Measurements from ENCODE around the gene KRTAP13-3.

KRTAP13-3 gene, protein sequence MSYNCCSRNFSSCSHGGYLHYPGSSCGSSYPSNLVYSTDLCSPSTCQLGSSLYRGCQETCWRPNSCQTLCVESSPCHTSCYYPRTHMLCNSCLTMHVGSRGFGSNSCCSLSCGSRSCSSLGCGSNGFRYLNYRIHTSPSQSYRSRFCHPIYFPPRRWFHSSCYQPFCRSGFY

DNA sequence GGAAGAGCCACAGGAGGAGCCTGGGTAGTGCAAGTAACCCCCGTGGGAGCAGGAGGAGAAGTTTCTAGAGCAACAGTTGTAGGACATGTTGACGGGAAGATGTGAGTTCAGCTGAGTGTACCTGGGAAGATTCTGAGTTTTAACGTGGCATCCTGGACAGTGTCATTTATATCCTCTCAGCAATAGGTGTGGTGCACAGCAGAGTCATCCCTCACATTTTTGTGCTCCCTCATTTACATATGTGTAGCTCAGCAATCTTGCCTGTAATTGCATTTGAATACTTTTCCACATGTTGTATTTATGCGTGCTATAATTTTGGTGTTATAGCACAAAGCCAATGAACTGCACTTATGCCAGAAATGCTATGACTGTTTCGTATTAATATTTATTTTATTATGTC is at the start of gene KRTAP13-3:
Gene KRTAP13-3 (minus strand): TSS at position 101 of the 400 bp plus-strand sequence. CDS start 14 bp downstream, at position 87.
- ChIA-PET CTCF (no interaction called here), POLR2A (no interaction called here)
- TF ChIP-seq ARNT (IDR thresholded peaks at IDR 0.05) (no peak), BHLHE40 (IDR thresholded peaks at IDR 0.05; ENCODE audit: borderline replicate concordance) (no peak), CTBP1 (IDR thresholded peaks at IDR 0.05; ENCODE audit: borderline replicate concordance) (no peak), FOXK2 (IDR thresholded peaks at IDR 0.05) (no peak)
- DNase-seq (ENCODE audit: extremely low spot score), result no peak

DNA sequence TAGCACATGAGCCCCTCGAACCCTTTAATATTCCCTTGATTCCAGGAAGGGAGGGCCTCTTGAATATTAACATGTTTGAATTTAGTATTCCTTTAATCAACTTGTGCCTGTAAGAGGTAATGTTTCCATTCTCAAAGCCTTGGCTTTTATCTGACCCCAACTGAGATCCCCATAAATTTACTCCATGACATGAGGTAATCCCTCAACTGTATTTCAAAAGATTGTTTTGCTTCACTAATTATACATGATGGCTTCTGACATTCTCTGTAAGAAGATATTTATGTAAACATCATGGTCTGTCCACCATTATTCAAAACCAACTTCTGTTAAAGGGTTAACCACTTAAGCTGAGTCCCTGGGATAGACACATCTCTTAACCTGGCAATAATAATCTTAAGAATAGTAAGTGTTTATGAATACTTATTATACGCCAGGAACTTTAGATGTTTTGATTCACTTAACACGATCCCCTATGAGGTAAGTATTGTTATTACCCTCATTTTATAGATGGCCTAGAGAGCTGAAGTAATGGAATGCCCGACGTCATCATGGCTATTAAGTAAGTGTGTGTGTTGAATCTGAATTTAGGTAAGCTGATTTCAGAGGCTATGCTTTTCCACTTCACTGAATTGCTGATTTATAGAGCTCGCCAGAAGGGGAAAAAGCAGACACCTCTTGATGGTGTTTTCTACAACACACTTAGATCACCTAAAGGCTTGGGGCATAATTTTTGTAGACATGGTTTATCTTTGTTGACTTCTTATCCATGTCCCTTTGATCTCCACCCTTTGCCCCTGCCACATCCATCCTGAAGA is 43.4 kb upstream of the KRTAP13-3 start:
- POLR2A ChIA-PET, result interaction anchor here (0.9 kb wide), 2 partner anchors 11 to 12 kb away, joined by 3 to 5 read pairs; partner anchors contain the start of gene KRTAP19-1
- no peak for TF ChIP-seq L3MBTL2 (conservative IDR thresholded peaks at IDR 0.05)
- no peak for TF ChIP-seq SP1 (IDR thresholded peaks at IDR 0.05)
- no peak for TF ChIP-seq ARNT (IDR thresholded peaks at IDR 0.05)
- peak; percentile 46 for TF ChIP-seq CTBP1 (IDR thresholded peaks at IDR 0.05; ENCODE audit: borderline replicate concordance)
- TF ChIP-seq NFRKB (IDR thresholded peaks at IDR 0.05), result no peak
- TF ChIP-seq FOXA1 (IDR thresholded peaks at IDR 0.05), result 0 out of 2 replicates have a peak, but pooled peaks have one; percentile 26
- TF ChIP-seq SUZ12 (IDR thresholded peaks at IDR 0.05), result no peak
- 0 out of 2 replicates have a peak, but pooled peaks have one; percentile 17 for TF ChIP-seq FOXK2 (IDR thresholded peaks at IDR 0.05)
- TF ChIP-seq, protein P1, sequence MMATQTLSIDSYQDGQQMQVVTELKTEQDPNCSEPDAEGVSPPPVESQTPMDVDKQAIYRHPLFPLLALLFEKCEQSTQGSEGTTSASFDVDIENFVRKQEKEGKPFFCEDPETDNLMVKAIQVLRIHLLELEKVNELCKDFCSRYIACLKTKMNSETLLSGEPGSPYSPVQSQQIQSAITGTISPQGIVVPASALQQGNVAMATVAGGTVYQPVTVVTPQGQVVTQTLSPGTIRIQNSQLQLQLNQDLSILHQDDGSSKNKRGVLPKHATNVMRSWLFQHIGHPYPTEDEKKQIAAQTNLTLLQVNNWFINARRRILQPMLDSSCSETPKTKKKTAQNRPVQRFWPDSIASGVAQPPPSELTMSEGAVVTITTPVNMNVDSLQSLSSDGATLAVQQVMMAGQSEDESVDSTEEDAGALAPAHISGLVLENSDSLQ (IDR thresholded peaks at IDR 0.05), result peak; percentile 88
- TF ChIP-seq LEF1 (IDR thresholded peaks at IDR 0.05; ENCODE audit: borderline replicate concordance), result 0 out of 2 replicates have a peak, but pooled peaks have one; percentile 52
- DNase-seq (ENCODE audit: extremely low spot score), result peak; percentile 14
- CTCF ChIA-PET, result no interaction called here

DNA sequence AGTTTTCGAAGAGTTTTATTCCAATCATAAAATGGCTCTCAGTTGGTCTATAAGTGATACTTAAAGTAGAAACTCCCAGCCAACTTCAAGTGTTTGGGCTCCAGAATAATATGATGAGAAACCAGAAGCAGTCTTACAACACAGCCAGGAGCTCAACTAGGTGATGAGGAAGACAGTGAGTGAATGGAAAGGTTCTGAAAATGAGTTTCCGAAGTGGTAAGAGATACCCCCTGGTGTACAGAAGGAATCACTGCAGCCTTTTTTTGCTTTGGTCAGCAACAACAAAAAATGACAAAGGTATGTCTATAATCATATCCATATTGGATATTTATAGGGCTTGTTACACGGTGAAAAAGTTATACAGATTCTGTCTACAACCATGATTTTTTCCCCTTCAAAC is 38.0 kb upstream of the KRTAP13-3 start:
- ChIA-PET POLR2A (no interaction called here), CTCF (no interaction called here)
- DNase-seq (ENCODE audit: extremely low spot score), result no peak
- TF ChIP-seq HDGF (IDR thresholded peaks at IDR 0.05; ENCODE audit: borderline replicate concordance) (no peak), LEF1 (IDR thresholded peaks at IDR 0.05; ENCODE audit: borderline replicate concordance) (no peak), FOXA1 (IDR thresholded peaks at IDR 0.05) (no peak), CTBP1 (IDR thresholded peaks at IDR 0.05; ENCODE audit: borderline replicate concordance) (no peak), TARDBP (IDR thresholded peaks at IDR 0.05) (no peak), ARNT (IDR thresholded peaks at IDR 0.05) (no peak), L3MBTL2 (conservative IDR thresholded peaks at IDR 0.05) (no peak), NFRKB (IDR thresholded peaks at IDR 0.05) (no peak), ZNF384 (IDR thresholded peaks at IDR 0.05) (no peak), SUZ12 (IDR thresholded peaks at IDR 0.05) (no peak), FOXK2 (IDR thresholded peaks at IDR 0.05) (no peak), SP1 (IDR thresholded peaks at IDR 0.05) (no peak), ELF4 (IDR thresholded peaks at IDR 0.05) (no peak)

DNA sequence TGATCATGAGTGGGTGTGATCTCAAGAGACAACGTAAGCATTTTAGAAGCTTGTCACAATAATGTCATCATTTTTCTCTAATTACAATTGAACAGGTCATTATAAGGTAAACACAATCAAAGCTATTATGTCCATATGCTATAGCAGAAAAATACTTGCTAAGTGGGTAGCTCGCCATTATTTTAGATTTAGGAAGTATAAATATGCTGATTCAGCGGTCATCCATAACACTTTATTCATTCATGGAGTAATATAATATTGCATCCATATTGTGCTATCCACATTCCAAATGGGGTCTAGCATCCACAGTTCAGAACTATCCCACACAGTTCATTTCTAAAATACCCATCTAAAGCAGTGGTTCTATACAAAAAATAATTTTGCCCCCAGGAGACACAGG is 22.8 kb upstream of the KRTAP13-3 start:
- ChIA-PET CTCF (interaction anchor here (0.6 to 1.0 kb wide), 2 partner anchors 15 to 348 kb away, joined by 3 read pairs; no protein-coding TSS in a partner anchor), POLR2A (no interaction called here)
- no peak for TF ChIP-seq LEF1 (IDR thresholded peaks at IDR 0.05; ENCODE audit: borderline replicate concordance)
- no peak for TF ChIP-seq TARDBP (IDR thresholded peaks at IDR 0.05)
- TF ChIP-seq FOXA1 (IDR thresholded peaks at IDR 0.05), result no peak
- TF ChIP-seq HDGF (IDR thresholded peaks at IDR 0.05; ENCODE audit: borderline replicate concordance), result no peak
- no peak for TF ChIP-seq NFRKB (IDR thresholded peaks at IDR 0.05)
- TF ChIP-seq, protein P1 (IDR thresholded peaks at IDR 0.05), result no peak
- TF ChIP-seq L3MBTL2 (conservative IDR thresholded peaks at IDR 0.05), result no peak
- no peak for TF ChIP-seq BHLHE40 (IDR thresholded peaks at IDR 0.05; ENCODE audit: borderline replicate concordance)
- TF ChIP-seq ZNF384 (IDR thresholded peaks at IDR 0.05), result no peak
- no peak for TF ChIP-seq FOXM1 (IDR thresholded peaks at IDR 0.05; ENCODE audit: borderline replicate concordance)
- DNase-seq (ENCODE audit: extremely low spot score), result no peak

DNA sequence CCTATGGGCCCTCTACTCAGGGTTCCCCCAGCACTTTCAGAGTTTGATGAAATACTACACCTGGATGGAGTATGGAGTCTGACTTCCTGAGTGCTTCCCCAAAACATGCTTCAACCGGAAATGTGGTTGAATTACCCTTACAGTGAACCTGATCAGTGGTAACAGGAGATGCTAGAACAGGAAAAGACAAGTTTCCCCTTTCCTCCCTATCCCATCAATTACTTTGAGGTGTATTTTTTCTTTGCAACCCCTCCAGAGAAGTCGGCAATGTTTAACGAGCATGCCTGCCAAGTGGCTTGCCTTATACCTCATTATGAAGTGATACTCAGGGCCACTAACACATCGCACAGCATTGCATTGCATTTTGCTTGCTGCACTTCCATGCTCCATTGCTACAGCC is 21.3 kb upstream of the KRTAP13-3 start:
- CTCF ChIA-PET, result no interaction called here
- POLR2A ChIA-PET, result no interaction called here
- TF ChIP-seq FOXK2 (IDR thresholded peaks at IDR 0.05) (no peak), ZNF384 (IDR thresholded peaks at IDR 0.05) (no peak), CTBP1 (IDR thresholded peaks at IDR 0.05; ENCODE audit: borderline replicate concordance) (no peak)
- no peak for DNase-seq (ENCODE audit: extremely low spot score)

DNA sequence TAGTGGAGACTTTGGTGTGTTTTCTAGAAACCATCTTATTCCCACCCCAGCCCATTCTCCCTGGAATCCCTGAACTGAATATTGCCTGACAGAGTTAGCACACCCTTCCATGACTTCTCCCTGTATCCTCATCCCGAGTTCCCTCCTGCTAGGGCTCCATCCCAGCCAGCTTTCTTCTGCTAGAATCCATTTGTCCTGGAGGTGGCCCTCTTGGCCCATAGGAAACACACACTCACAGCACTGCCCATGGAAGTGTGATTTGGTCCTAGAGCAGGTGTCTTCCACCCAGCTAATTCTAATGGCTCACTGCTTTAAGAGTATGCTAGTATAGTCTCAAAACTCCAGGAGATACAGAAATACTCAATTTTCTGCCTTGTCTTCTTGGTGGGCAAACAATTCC is 18.5 kb upstream of the KRTAP13-3 start:
- TF ChIP-seq CTBP1 (IDR thresholded peaks at IDR 0.05; ENCODE audit: borderline replicate concordance) (no peak), L3MBTL2 (conservative IDR thresholded peaks at IDR 0.05) (no peak), FOXA1 (IDR thresholded peaks at IDR 0.05) (no peak), SP1 (IDR thresholded peaks at IDR 0.05) (no peak), TARDBP (IDR thresholded peaks at IDR 0.05) (no peak), NFRKB (IDR thresholded peaks at IDR 0.05) (no peak), ARNT (IDR thresholded peaks at IDR 0.05) (no peak), FOXK2 (IDR thresholded peaks at IDR 0.05) (no peak), LEF1 (IDR thresholded peaks at IDR 0.05; ENCODE audit: borderline replicate concordance) (no peak), FOXM1 (IDR thresholded peaks at IDR 0.05; ENCODE audit: borderline replicate concordance) (no peak), ELF4 (IDR thresholded peaks at IDR 0.05) (no peak)
- TF ChIP-seq, protein P1 (IDR thresholded peaks at IDR 0.05), result no peak
- DNase-seq (ENCODE audit: extremely low spot score), result no peak
- POLR2A ChIA-PET, result no interaction called here
- CTCF ChIA-PET, result interaction anchor here (0.6 to 2.5 kb wide), 3 partner anchors 8 to 98 kb away, joined by 3 to 8 read pairs (median 3); no protein-coding TSS in a partner anchor

All from HEK293T (cell line).